ENCODE measurements around the gene HS6ST2. TPM values are rescaled to one million over a fixed set of nuclear protein-coding genes. Genes with fewer than 3 reads are reported as not detected.

The HS6ST2 gene
- polyA plus RNA-seq, 1 of the 3 experiments (the other 2 are of a cell fraction) = 0.05 TPM

DNA sequence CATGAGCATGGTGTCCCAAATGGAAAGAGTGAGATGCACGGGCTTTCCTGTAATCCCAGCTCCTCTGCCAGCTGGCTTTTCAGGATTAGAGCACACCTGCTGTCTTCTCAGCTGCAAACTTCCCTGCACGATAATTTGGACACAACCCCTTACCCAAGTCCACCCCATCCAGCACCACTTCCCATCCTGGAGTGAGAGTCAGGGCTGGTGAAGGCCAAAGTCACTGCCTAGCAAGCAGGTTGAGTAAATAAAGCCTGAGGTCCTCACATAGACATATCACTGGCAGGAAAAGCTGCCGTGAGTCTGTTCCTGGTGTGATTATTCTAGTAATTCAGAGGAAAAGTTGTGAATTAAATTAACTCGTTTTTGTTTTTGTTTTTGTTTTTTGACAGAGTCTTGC, 355.7 kb downstream of the HS6ST2 start:
- no peak for DNase-seq
- Histone ChIP-seq H3K27ac (ENCODE audit: low read depth in 2 of 2, low read length in 1 of 2) (no peak overlapping the region), H3K27me3 (ENCODE audit: insufficient read depth) (peaks cover 14% of the 10 kb centered on the region; the same call in 1 of the 2 replicates), H3K4me1 (ENCODE audit: control insufficient read depth in 1 of 2, insufficient read depth in 2 of 2, low read depth in 1 of 2, low read length in 1 of 2) (no peaks in the 10 kb centered on the region), H3K9me2 (no peaks in the 10 kb centered on the region), H3K36me3 (replicated peaks in 1 of 2; ENCODE audit: control insufficient read depth in 1 of 2, insufficient read depth in 2 of 2, low read length in 1 of 2) (no peaks in the 10 kb centered on the region), H3K79me2 (ENCODE audit: insufficient read depth) (no peaks in the 10 kb centered on the region), H2AFZ (ENCODE audit: low read depth) (no peak overlapping the region), H3K9ac (no peak overlapping the region), H3K4me2 (no peak overlapping the region), H3K4me3 (ENCODE audit: low read depth in 2 of 2, low read length in 1 of 2) (no peak overlapping the region), H3F3A (replicated peaks; ENCODE audit: insufficient read depth) (no peaks in the 10 kb centered on the region), H3K9me3 (no peaks in the 10 kb centered on the region), H4K20me1 (ENCODE audit: insufficient read depth) (no peaks in the 10 kb centered on the region)
- no peak for TF ChIP-seq YY1 (IDR thresholded peaks at IDR 0.05; ENCODE audit: low read depth)
- no peak for TF ChIP-seq SMC3 (IDR thresholded peaks at IDR 0.05; ENCODE audit: low read depth, low read length)
- TF ChIP-seq FOSL2 (IDR thresholded peaks at IDR 0.05; ENCODE audit: borderline replicate concordance, low read depth) = no peak
- no peak for TF ChIP-seq JUND (IDR thresholded peaks at IDR 0.05)
- no peak for TF ChIP-seq RXRA (IDR thresholded peaks at IDR 0.05; ENCODE audit: borderline replicate concordance, low read depth)
- TF ChIP-seq NRF1 (IDR thresholded peaks at IDR 0.05; ENCODE audit: low read depth, low read length) = no peak
- TF ChIP-seq EZH2phosphoT487 (IDR thresholded peaks at IDR 0.05; ENCODE audit: borderline replicate concordance, low read depth) = no peak
- TF ChIP-seq, protein P1, sequence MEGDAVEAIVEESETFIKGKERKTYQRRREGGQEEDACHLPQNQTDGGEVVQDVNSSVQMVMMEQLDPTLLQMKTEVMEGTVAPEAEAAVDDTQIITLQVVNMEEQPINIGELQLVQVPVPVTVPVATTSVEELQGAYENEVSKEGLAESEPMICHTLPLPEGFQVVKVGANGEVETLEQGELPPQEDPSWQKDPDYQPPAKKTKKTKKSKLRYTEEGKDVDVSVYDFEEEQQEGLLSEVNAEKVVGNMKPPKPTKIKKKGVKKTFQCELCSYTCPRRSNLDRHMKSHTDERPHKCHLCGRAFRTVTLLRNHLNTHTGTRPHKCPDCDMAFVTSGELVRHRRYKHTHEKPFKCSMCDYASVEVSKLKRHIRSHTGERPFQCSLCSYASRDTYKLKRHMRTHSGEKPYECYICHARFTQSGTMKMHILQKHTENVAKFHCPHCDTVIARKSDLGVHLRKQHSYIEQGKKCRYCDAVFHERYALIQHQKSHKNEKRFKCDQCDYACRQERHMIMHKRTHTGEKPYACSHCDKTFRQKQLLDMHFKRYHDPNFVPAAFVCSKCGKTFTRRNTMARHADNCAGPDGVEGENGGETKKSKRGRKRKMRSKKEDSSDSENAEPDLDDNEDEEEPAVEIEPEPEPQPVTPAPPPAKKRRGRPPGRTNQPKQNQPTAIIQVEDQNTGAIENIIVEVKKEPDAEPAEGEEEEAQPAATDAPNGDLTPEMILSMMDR (IDR thresholded peaks at IDR 0.05) = no peak
- TF ChIP-seq RCOR1 (IDR thresholded peaks at IDR 0.05; ENCODE audit: low read length) = no peak
- no peak for TF ChIP-seq FOXM1 (IDR thresholded peaks at IDR 0.05; ENCODE audit: low read depth)
- TF ChIP-seq, protein P2, sequence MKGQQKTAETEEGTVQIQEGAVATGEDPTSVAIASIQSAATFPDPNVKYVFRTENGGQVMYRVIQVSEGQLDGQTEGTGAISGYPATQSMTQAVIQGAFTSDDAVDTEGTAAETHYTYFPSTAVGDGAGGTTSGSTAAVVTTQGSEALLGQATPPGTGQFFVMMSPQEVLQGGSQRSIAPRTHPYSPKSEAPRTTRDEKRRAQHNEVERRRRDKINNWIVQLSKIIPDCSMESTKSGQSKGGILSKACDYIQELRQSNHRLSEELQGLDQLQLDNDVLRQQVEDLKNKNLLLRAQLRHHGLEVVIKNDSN (IDR thresholded peaks at IDR 0.05; ENCODE audit: borderline replicate concordance, low read depth) = no peak
- TF ChIP-seq RFX5 (IDR thresholded peaks at IDR 0.05; ENCODE audit: low read length) = no peak
- ChIA-PET POLR2A (no interaction called here), CTCF (interaction anchor here (0.8 to 1.2 kb wide), 2 partner anchors 11 to 310 kb away, joined by 3 to 4 read pairs; no protein-coding TSS in a partner anchor)
- WGBS (ENCODE audit: low lambda C conversion rate) = 27% methylated on average over 4 of the region's 4 CpGs

DNA sequence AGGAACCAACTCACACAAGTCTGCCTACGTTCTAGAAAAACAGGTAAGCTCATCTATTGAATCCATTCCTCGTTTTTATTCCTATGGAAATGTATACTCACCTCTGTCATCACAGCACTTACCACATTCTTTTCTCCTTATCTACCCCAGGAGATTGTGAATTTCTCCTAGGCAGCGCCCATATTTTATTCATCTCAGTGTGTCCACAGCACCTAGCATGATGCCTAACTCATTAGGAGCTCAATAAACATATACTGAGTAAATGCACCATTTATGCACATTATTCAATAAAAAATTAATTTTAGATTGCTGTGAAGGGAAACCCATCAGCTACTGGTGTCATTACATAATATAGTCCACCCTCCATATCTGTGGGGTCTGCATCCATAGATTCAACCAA, 363.4 kb downstream of the HS6ST2 start:
- Histone ChIP-seq H3K4me1 (ENCODE audit: control insufficient read depth in 1 of 2, insufficient read depth in 2 of 2, low read depth in 1 of 2, low read length in 1 of 2) (no peaks in the 10 kb centered on the region; a peak in 1 of 4 replicates), H3F3A (replicated peaks; ENCODE audit: insufficient read depth) (no peaks in the 10 kb centered on the region), H3K27me3 (ENCODE audit: insufficient read depth) (no peaks in the 10 kb centered on the region; the same call in 1 of the 2 replicates), H3K9me3 (no peaks in the 10 kb centered on the region), H3K4me3 (ENCODE audit: low read depth in 2 of 2, low read length in 1 of 2) (no peak overlapping the region), H3K9ac (no peak overlapping the region), H3K9me2 (no peaks in the 10 kb centered on the region), H3K79me2 (ENCODE audit: insufficient read depth) (no peaks in the 10 kb centered on the region), H4K20me1 (ENCODE audit: insufficient read depth) (no peaks in the 10 kb centered on the region), H3K36me3 (replicated peaks in 1 of 2; ENCODE audit: control insufficient read depth in 1 of 2, insufficient read depth in 2 of 2, low read length in 1 of 2) (no peaks in the 10 kb centered on the region), H2AFZ (ENCODE audit: low read depth) (no peak overlapping the region), H3K27ac (ENCODE audit: low read depth in 2 of 2, low read length in 1 of 2) (no peak overlapping the region), H3K4me2 (no peak overlapping the region)
- POLR2A ChIA-PET = no interaction called here
- 12% methylated on average over 3 of the region's 3 CpGs for WGBS (ENCODE audit: low lambda C conversion rate)
- DNase-seq = no peak
- CTCF ChIA-PET = interaction anchor here (1.6 kb wide), 1 partner anchor 302 kb away, joined by 7 read pairs; no protein-coding TSS in a partner anchor
- no peak for TF ChIP-seq NFIC (IDR thresholded peaks at IDR 0.05; ENCODE audit: borderline replicate concordance)
- no peak for TF ChIP-seq FOSL2 (IDR thresholded peaks at IDR 0.05; ENCODE audit: borderline replicate concordance, low read depth)
- TF ChIP-seq GABPA (IDR thresholded peaks at IDR 0.05; ENCODE audit: low read depth) = no peak
- TF ChIP-seq POLR2AphosphoS5 (IDR thresholded peaks at IDR 0.05; ENCODE audit: low read depth, low read length) = no peak
- no peak for TF ChIP-seq FOXJ3 (CRISPR knock-in tag; IDR thresholded peaks at IDR 0.05)
- TF ChIP-seq MEF2A (IDR thresholded peaks at IDR 0.05; ENCODE audit: borderline replicate concordance, low read depth) = no peak
- TF ChIP-seq EZH2phosphoT487 (IDR thresholded peaks at IDR 0.05; ENCODE audit: borderline replicate concordance, low read depth) = no peak
- TF ChIP-seq, protein P3, sequence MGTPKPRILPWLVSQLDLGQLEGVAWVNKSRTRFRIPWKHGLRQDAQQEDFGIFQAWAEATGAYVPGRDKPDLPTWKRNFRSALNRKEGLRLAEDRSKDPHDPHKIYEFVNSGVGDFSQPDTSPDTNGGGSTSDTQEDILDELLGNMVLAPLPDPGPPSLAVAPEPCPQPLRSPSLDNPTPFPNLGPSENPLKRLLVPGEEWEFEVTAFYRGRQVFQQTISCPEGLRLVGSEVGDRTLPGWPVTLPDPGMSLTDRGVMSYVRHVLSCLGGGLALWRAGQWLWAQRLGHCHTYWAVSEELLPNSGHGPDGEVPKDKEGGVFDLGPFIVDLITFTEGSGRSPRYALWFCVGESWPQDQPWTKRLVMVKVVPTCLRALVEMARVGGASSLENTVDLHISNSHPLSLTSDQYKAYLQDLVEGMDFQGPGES (IDR thresholded peaks at IDR 0.05; ENCODE audit: low read depth, low read length) = no peak
- TF ChIP-seq RCOR1 (IDR thresholded peaks at IDR 0.05; ENCODE audit: low read length) = no peak
- TF ChIP-seq ELF1 (IDR thresholded peaks at IDR 0.05) = no peak
- TF ChIP-seq, protein P2 (IDR thresholded peaks at IDR 0.05; ENCODE audit: borderline replicate concordance, low read depth) = no peak
- TF ChIP-seq, protein P4, sequence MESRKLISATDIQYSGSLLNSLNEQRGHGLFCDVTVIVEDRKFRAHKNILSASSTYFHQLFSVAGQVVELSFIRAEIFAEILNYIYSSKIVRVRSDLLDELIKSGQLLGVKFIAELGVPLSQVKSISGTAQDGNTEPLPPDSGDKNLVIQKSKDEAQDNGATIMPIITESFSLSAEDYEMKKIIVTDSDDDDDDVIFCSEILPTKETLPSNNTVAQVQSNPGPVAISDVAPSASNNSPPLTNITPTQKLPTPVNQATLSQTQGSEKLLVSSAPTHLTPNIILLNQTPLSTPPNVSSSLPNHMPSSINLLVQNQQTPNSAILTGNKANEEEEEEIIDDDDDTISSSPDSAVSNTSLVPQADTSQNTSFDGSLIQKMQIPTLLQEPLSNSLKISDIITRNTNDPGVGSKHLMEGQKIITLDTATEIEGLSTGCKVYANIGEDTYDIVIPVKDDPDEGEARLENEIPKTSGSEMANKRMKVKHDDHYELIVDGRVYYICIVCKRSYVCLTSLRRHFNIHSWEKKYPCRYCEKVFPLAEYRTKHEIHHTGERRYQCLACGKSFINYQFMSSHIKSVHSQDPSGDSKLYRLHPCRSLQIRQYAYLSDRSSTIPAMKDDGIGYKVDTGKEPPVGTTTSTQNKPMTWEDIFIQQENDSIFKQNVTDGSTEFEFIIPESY (IDR thresholded peaks at IDR 0.05; ENCODE audit: borderline replicate concordance, low read depth) = no peak
- TF ChIP-seq RXRA (IDR thresholded peaks at IDR 0.05; ENCODE audit: borderline replicate concordance, low read depth) = no peak
- TF ChIP-seq SMC3 (IDR thresholded peaks at IDR 0.05; ENCODE audit: low read depth, low read length) = no peak
- TF ChIP-seq TCF12 (IDR thresholded peaks at IDR 0.05) = no peak

All from SK-N-SH (cell line).